ENCODE results near the gene LFNG. TPM values are rescaled to one million over a fixed set of nuclear protein-coding genes. Genes with fewer than 3 reads are reported as not detected.

The LFNG gene
- total RNA-seq, 1 donor, result 21.0 TPM

DNA sequence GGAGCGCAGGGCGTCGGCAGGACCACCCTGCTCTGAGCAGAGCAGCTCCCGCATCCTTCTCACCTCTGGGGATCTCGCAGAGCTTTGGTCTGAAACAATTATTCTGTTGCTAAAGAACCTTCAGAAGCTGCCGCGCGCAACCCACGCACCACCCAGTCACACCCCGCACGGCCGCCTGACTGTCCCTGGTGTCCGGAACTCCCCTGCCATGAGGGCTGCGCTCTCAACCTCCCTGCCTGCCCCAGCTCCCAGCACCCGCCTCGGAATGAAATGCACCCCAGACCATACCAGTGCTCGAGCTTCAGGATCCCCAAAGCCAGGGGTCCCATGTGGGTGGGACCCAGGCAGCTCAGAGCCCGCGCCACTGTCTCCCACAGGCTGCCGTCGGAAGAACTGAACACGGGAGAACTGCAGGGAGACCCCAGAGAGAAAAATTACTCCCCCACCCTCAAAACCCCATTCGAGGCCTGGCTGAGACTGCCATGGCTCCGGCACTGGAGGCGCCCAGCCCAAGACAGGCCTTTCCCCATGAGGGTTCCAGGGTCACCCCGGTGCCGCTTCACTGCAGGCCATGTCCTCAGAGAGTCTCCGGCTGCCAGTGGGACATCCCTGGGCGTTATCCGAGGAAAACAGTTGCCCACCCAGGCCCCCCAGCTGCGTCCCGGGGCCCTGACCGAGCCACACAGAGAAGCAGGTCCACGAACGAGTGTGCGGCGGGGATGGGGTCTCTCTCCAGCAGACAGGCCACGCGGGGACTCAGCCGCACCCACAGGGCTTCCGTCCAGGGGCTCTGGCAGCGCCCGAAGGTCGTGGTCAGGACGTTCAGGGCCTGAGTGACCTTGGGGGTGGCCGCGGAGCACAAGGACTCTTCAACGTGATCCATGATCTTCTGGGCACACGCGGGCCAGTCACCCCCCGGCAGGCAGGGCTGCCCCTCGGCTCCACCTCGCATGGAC, 23.6 kb downstream of the LFNG start:
- H3K79me2 ChIP-seq (ENCODE audit: insufficient read depth, low read length), result no peaks in the 10 kb centered on the region
- no peak overlapping the region for H3K27ac ChIP-seq (ENCODE audit: low read depth, low read length)
- TF ChIP-seq, protein P1, sequence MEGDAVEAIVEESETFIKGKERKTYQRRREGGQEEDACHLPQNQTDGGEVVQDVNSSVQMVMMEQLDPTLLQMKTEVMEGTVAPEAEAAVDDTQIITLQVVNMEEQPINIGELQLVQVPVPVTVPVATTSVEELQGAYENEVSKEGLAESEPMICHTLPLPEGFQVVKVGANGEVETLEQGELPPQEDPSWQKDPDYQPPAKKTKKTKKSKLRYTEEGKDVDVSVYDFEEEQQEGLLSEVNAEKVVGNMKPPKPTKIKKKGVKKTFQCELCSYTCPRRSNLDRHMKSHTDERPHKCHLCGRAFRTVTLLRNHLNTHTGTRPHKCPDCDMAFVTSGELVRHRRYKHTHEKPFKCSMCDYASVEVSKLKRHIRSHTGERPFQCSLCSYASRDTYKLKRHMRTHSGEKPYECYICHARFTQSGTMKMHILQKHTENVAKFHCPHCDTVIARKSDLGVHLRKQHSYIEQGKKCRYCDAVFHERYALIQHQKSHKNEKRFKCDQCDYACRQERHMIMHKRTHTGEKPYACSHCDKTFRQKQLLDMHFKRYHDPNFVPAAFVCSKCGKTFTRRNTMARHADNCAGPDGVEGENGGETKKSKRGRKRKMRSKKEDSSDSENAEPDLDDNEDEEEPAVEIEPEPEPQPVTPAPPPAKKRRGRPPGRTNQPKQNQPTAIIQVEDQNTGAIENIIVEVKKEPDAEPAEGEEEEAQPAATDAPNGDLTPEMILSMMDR (IDR thresholded peaks at IDR 0.05; ENCODE audit: extremely low read depth, low read depth, low read length), result no peak
- H3K27me3 ChIP-seq (ENCODE audit: insufficient read depth, low read length), result no peaks in the 10 kb centered on the region
- H3K9me3 ChIP-seq (ENCODE audit: low read depth, low read length), result no peaks in the 10 kb centered on the region
- peaks cover 30% of the 10 kb centered on the region for H3K36me3 ChIP-seq (ENCODE audit: insufficient read depth, low read length)
- H3K4me3 ChIP-seq (ENCODE audit: insufficient read depth, low read length), result no peak overlapping the region
- peak; percentile 58 for DNase-seq (ENCODE audit: insufficient read length, low spot score, missing footprints)
- no peak overlapping the region for H3K4me2 ChIP-seq (ENCODE audit: insufficient read depth, low read length)
- H4K20me1 ChIP-seq (ENCODE audit: insufficient read depth, low read length), result no peaks in the 10 kb centered on the region
- no peak overlapping the region for H2AFZ ChIP-seq (ENCODE audit: low read length)
- no peaks in the 10 kb centered on the region for H3K4me1 ChIP-seq (ENCODE audit: insufficient read depth, low read length)

DNA sequence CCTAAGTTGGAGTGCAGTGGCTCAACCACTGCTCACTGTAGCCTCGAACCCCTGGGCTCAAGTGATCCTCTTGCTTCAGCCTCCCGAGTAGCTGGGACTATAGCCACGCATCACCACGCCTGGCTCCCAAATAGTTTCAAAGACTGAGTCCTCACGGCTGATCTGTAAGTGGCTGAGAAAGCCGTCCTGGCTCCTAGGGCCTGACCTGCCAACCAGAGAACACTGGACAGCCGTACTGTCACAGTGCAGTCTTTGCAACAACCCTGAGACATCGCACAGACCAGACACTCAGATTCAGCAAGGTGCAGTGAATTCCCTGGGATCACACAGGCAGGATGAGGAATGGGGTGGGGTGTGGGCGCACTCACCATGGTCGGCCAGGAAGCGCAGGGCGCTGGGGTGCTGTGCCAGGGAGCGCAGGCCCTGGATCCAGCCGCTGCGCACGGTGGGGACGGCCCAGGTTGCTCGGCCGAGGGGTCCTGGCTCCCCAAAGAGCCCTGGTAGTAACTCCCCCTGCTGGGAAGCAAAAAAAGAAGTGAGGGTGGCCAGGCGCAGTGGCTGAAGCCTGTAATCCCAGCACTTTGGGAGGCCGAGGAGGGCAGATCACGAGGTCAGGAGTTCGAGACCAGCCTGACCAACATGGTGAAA, 25.1 kb downstream of the LFNG start:
- H3K36me3 ChIP-seq (ENCODE audit: insufficient read depth, low read length), result peaks cover 27% of the 10 kb centered on the region
- H3K4me2 ChIP-seq (ENCODE audit: insufficient read depth, low read length), result no peak overlapping the region
- DNase-seq (ENCODE audit: insufficient read length, low spot score, missing footprints), result peak; percentile 84
- no peaks in the 10 kb centered on the region for H3K4me1 ChIP-seq (ENCODE audit: insufficient read depth, low read length)
- no peak overlapping the region for H3K27ac ChIP-seq (ENCODE audit: low read depth, low read length)
- no peaks in the 10 kb centered on the region for H3K9me3 ChIP-seq (ENCODE audit: low read depth, low read length)
- H3K4me3 ChIP-seq (ENCODE audit: insufficient read depth, low read length), result no peak overlapping the region
- no peak overlapping the region for H2AFZ ChIP-seq (ENCODE audit: low read length)
- no peaks in the 10 kb centered on the region for H4K20me1 ChIP-seq (ENCODE audit: insufficient read depth, low read length)
- H3K79me2 ChIP-seq (ENCODE audit: insufficient read depth, low read length), result no peaks in the 10 kb centered on the region
- H3K27me3 ChIP-seq (ENCODE audit: insufficient read depth, low read length), result no peaks in the 10 kb centered on the region
- TF ChIP-seq, protein P1 (IDR thresholded peaks at IDR 0.05; ENCODE audit: extremely low read depth, low read depth, low read length), result no peak

DNA sequence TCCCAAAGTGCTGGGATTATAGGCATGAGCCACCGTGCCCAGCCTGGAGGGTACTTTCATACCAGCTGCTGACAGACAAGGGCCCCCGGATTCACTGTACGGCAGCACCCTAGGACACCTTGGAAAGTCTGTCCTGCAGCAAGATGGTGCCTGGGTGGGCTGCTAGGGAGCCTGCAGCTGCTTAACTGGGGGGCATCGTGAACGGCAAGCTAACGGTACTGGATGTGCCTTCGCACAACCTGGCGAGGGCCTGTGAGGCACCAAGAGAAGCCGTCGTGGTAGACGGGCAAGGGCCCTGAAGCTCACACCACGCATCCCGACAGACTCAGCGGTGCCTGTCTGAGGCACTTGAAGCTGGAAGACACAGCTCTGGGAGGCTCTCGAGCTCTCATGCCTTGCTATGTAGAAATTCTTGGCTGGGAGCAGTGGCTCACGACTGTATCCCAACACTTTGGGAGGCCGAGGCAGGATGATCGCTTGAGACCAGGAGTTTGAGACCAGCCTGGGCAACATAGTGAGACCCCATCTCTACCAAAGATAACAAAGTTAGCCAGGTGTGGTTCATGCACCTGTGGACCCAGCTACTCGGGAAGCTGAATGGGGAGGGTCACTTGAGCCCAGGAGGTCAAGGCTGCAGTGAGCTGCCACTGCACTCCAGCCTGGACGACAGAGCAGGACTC, 26.3 kb downstream of the LFNG start:
- H3K4me1 ChIP-seq (ENCODE audit: insufficient read depth, low read length), result no peaks in the 10 kb centered on the region
- H3K27me3 ChIP-seq (ENCODE audit: insufficient read depth, low read length), result no peaks in the 10 kb centered on the region
- no peak overlapping the region for H3K4me3 ChIP-seq (ENCODE audit: insufficient read depth, low read length)
- TF ChIP-seq, protein P1 (IDR thresholded peaks at IDR 0.05; ENCODE audit: extremely low read depth, low read depth, low read length), result no peak
- H3K9me3 ChIP-seq (ENCODE audit: low read depth, low read length), result no peaks in the 10 kb centered on the region
- no peak overlapping the region for H3K27ac ChIP-seq (ENCODE audit: low read depth, low read length)
- peak; percentile 43 for DNase-seq (ENCODE audit: insufficient read length, low spot score, missing footprints)
- no peak overlapping the region for H3K4me2 ChIP-seq (ENCODE audit: insufficient read depth, low read length)
- no peaks in the 10 kb centered on the region for H4K20me1 ChIP-seq (ENCODE audit: insufficient read depth, low read length)
- peaks cover 25% of the 10 kb centered on the region for H3K36me3 ChIP-seq (ENCODE audit: insufficient read depth, low read length)
- no peak overlapping the region for H2AFZ ChIP-seq (ENCODE audit: low read length)
- no peaks in the 10 kb centered on the region for H3K79me2 ChIP-seq (ENCODE audit: insufficient read depth, low read length)

Measured in osteoblast (primary cell).